HG02642 (cell line): Measurements from ENCODE around the gene HMGXB3.

ENCODE experiments used
- ATAC-seq: cut with Tn5 transposase; IDR thresholded peaks from one replicate; pipeline ENCODE4 v1.9.1; 2021; ENCODE audit warnings: mild to moderate bottlenecking; ENCODE audit not compliant: unreplicated experiment, poor library complexity

The HMGXB3 gene

GRCh38 chr5:150066436-150066835 lies 65.9 kb downstream of the HMGXB3 start:
- ATAC-seq: no peak

- ATAC-seq: no peak
Observed at GRCh38 chr5:150066901-150067396, 66.4 kb downstream of the HMGXB3 start.

- no peak for ATAC-seq
Observed at GRCh38 chr5:150067405-150067960, 66.9 kb downstream of the HMGXB3 start.

GRCh38 chr5:150068071-150068470 lies 67.5 kb downstream of the HMGXB3 start:
- ATAC-seq: no peak

- no peak for ATAC-seq
Observed at GRCh38 chr5:150068472-150068871, 67.9 kb downstream of the HMGXB3 start.

- no peak for ATAC-seq
Observed at GRCh38 chr5:150068961-150069645, 68.6 kb downstream of the HMGXB3 start.

GRCh38 chr5:150069672-150070627 lies 69.4 kb downstream of the HMGXB3 start:
- ATAC-seq: no peak

GRCh38 chr5:150070821-150071220 lies 70.3 kb downstream of the HMGXB3 start:
- ATAC-seq: no peak

- ATAC-seq: no peak
Observed at GRCh38 chr5:150073086-150073625, 72.6 kb downstream of the HMGXB3 start.

GRCh38 chr5:150073677-150074076 lies 73.1 kb downstream of the HMGXB3 start:
- ATAC-seq: no peak

- ATAC-seq: no peak
Observed at GRCh38 chr5:150075233-150075632, 74.7 kb downstream of the HMGXB3 start.

GRCh38 chr5:150075806-150076205 lies 75.3 kb downstream of the HMGXB3 start:
- no peak for ATAC-seq

- ATAC-seq: no peak
Observed at GRCh38 chr5:150077060-150077459, 76.5 kb downstream of the HMGXB3 start.

- no peak for ATAC-seq
Observed at GRCh38 chr5:150077996-150078801, 77.7 kb downstream of the HMGXB3 start.

- ATAC-seq: no peak
Observed at GRCh38 chr5:150078802-150079689, 78.5 kb downstream of the HMGXB3 start.

GRCh38 chr5:150079909-150080461 lies 79.4 kb downstream of the HMGXB3 start:
- ATAC-seq: no peak

- no peak for ATAC-seq
Observed at GRCh38 chr5:150080696-150081435, 80.3 kb downstream of the HMGXB3 start.
